K562 (cell line): Measurements from ENCODE around the gene CEP41. TPM values are rescaled to one million over a fixed set of nuclear protein-coding genes. Genes with fewer than 3 reads are reported as not detected.

ENCODE experiments used
- ATAC-seq: fragments of 200-7000 bp; cut with Tn5 transposase; 3 replicates; pipeline ENCODE4 v1.9.1; 2020; ENCODE audit warnings: moderate library complexity
- BruUV-seq: library from RNA; stranded (reverse); fragments of 400-500 nt; replicated peaks from 2 replicates; lab custom pipeline; 2021; lab: Mats Ljungman, UMichigan
- CTCF ChIA-PET: fragments of 300-600 bp; formaldehyde crosslinking; extraction: SDS; loops from one replicate; lab custom pipeline; 2021; ENCODE audit warnings: low intra/inter-chr PET ratio; lab: Yijun Ruan, JAX
- POLR2A ChIA-PET: fragments of 300-600, 350-650 bp; sonication (Branson Sonifier 250); formaldehyde crosslinking; extraction: SDS; loops from one replicate; lab custom pipeline; 2021; ENCODE audit warnings: antibody characterized with exemption, inconsistent platforms; lab: Yijun Ruan, JAX
- DNase-seq, 4 experiments: peaks; one replicate each; pipeline versions ENCODE4 v3.0.0 to v3.0.0-alpha.2; 2011 to 2018; ENCODE audit warnings: low spot score in 3 of 4, mixed read lengths in 3 of 4; ENCODE audit errors: extremely low read depth in 1 of 4
- FAIRE-seq: peaks from 2 replicates; lab custom pipeline; 2011; peaks lifted over from hg19 to GRCh38; lab: Jason Lieb, UNC
- H2AFZ ChIP-seq: 2 replicates; pipeline ENCODE4 v1.6.0; 2011; ENCODE audit warnings: low read depth, low read length, control low read depth, inconsistent platforms
- H3K27ac ChIP-seq: fragments of 200-600 bp; 3 replicates; pipeline ENCODE4 v1.8.0; 2011; ENCODE audit warnings: low read depth, mild to moderate bottlenecking, control low read depth, inconsistent platforms, low read length, moderate library complexity, mixed read lengths; ENCODE audit errors: extremely low read depth
- H3K27me3 ChIP-seq, 2 experiments: fragments of 300-600 bp in 1 of 2; 2 replicates in 1 of 2; 3 replicates in 1 of 2; pipeline versions ENCODE4 v1.6.0 to v1.8.0; 2011; ENCODE audit warnings: inconsistent platforms in 2 of 2, low read length in 2 of 2, mild to moderate bottlenecking in 1 of 2, mixed read lengths in 1 of 2, moderate library complexity in 1 of 2; ENCODE audit not compliant: control insufficient read depth in 2 of 2, insufficient read depth in 2 of 2
- H3K36me3 ChIP-seq: fragments of 300-600 bp; 3 replicates; pipeline ENCODE4 v1.8.0; 2011; ENCODE audit warnings: mild to moderate bottlenecking, low read length, inconsistent platforms; ENCODE audit not compliant: control insufficient read depth, insufficient read depth
- H3K4me1 ChIP-seq, 2 experiments: fragments of 200-600 bp in 1 of 2; replicated peaks in 1 of 2; 2 replicates in 1 of 2; 3 replicates in 1 of 2; pipeline versions ENCODE4 v1.5.1 to v1.8.0; 2011; ENCODE audit warnings: inconsistent platforms in 2 of 2, low read length in 2 of 2, mild to moderate bottlenecking in 1 of 2, mixed read lengths in 1 of 2, moderate library complexity in 1 of 2; ENCODE audit not compliant: control insufficient read depth in 2 of 2, insufficient read depth in 2 of 2
- H3K4me2 ChIP-seq: 2 replicates; pipeline ENCODE4 v1.6.1; 2011; ENCODE audit warnings: low read length, control low read depth, inconsistent platforms, mixed read lengths; ENCODE audit not compliant: insufficient read depth
- H3K4me3 ChIP-seq: fragments of 200-600 bp; sonication (generic), shearing (Covaris generic); 2 replicates; pipeline ENCODE4 v1.5.1; 2016; ENCODE audit warnings: control low read depth, inconsistent platforms
- H3K79me2 ChIP-seq: fragments of 200-600 bp; 3 replicates; pipeline ENCODE4 v1.8.0; 2011; ENCODE audit warnings: low read length, inconsistent platforms; ENCODE audit not compliant: control insufficient read depth, insufficient read depth
- H3K9ac ChIP-seq, 2 experiments: 2 replicates each; pipeline versions ENCODE4 v1.6.0 to v1.6.1; 2011; ENCODE audit warnings: low read depth in 2 of 2, low read length in 2 of 2, control low read depth in 1 of 2, inconsistent platforms in 1 of 2, mild to moderate bottlenecking in 1 of 2, mixed read lengths in 1 of 2; ENCODE audit not compliant: insufficient read depth in 1 of 2
- H3K9me1 ChIP-seq: one replicate; pipeline ENCODE4 v1.6.0; 2011; ENCODE audit warnings: inconsistent platforms, mild to moderate bottlenecking, low read length, moderate library complexity; ENCODE audit not compliant: control insufficient read depth, insufficient read depth
- H3K9me3 ChIP-seq: replicated peaks from 2 replicates; pipeline ENCODE4 v1.5.1; 2011; ENCODE audit warnings: low read depth, low read length, inconsistent platforms; ENCODE audit not compliant: control insufficient read depth, insufficient read depth
- H4K20me1 ChIP-seq: replicated peaks from 2 replicates; pipeline ENCODE4 v1.6.1; 2011; ENCODE audit warnings: low read length, inconsistent platforms, mixed read lengths; ENCODE audit not compliant: control insufficient read depth, insufficient read depth
- FIP1L1 ChIP-seq: fragments of 200-400 bp; formaldehyde crosslinking; IDR thresholded peaks from 2 replicates; pipeline ENCODE4 v1.6.1; 2018; ENCODE audit warnings: mild to moderate bottlenecking, low read depth, low read length; ENCODE audit not compliant: poor library complexity, severe bottlenecking
- GTF2A2 ChIP-seq: IDR thresholded peaks from 2 replicates; pipeline ENCODE4 v1.6.1; 2016; ENCODE audit warnings: mild to moderate bottlenecking, missing genetic modification characterization, missing compliant biosample characterization
- HDAC2 ChIP-seq: fragments of 450-650 bp; IDR thresholded peaks from 2 replicates; pipeline ENCODE4 v1.6.1; 2016; ENCODE audit warnings: mild to moderate bottlenecking
- LCOR ChIP-seq: sonication (generic); formaldehyde crosslinking; IDR thresholded peaks from 2 replicates; pipeline ENCODE4 v1.8.0; 2022; ENCODE audit warnings: mild to moderate bottlenecking, missing genetic modification reagents
- MAFG ChIP-seq: fragments of 450-650 bp; conservative IDR thresholded peaks from 2 replicates; pipeline ENCODE4 v1.6.1; 2016; ENCODE audit warnings: missing genetic modification characterization, missing compliant biosample characterization
- PTBP1 ChIP-seq: fragments of 200-400 bp; formaldehyde crosslinking; IDR thresholded peaks from 2 replicates; pipeline ENCODE4 v1.6.1; 2017; ENCODE audit warnings: low read depth, low read length
- SUPT5H ChIP-seq: fragments of 450-650 bp; IDR thresholded peaks from 2 replicates; pipeline ENCODE4 v1.6.1; 2016
- TFAM ChIP-seq: fragments of 250-450 bp; sonication (Bioruptor Pico); conservative IDR thresholded peaks from 2 replicates; pipeline ENCODE4 v1.5.0; 2021; ENCODE audit warnings: mild to moderate bottlenecking, moderate library complexity
- ZBTB40 ChIP-seq, 2 experiments: fragments of 450-650 bp in 1 of 2; sonication (generic) in 1 of 2; formaldehyde crosslinking in 1 of 2; IDR thresholded peaks; 2 replicates each; pipeline versions ENCODE4 v1.7.1 to v1.9.0; 2016 to 2022; ENCODE audit warnings: inconsistent platforms in 1 of 2, mild to moderate bottlenecking in 1 of 2, missing genetic modification reagents in 1 of 2
- ZNF75A ChIP-seq: fragments of 450-650 bp; formaldehyde crosslinking; IDR thresholded peaks from 2 replicates; pipeline ENCODE4 v1.4.0; 2020; ENCODE audit warnings: mild to moderate bottlenecking
- ZNF764 ChIP-seq: fragments of 250-450 bp; sonication (Bioruptor Pico); IDR thresholded peaks from 2 replicates; pipeline ENCODE4 v1.4.0; 2020; ENCODE audit warnings: low read depth, mild to moderate bottlenecking, moderate library complexity
- WGBS: fragments of 100-300 bp; shearing (Covaris generic); methylation state at CpG from one replicate; pipeline ENCODE4 v1.1.6; 2016; ENCODE audit warnings: low coverage, mixed read lengths; ENCODE audit not compliant: insufficient coverage; ENCODE audit errors: missing lambda C conversion rate; 5-methylcytosine and 5-hydroxymethylcytosine counted together
- in situ Hi-C: fragments of 300-500 bp; cut with MboI; formaldehyde crosslinking; loops from 4 replicates; pipeline ENCODE4 v1.15.0; 2018; ENCODE audit warnings: inconsistent platforms, mixed read lengths
- intact Hi-C: fragments of 100-400 bp; cut with micrococcal nuclease; formaldehyde crosslinking; loops from 2 replicates; pipeline ENCODE4 v1.14.2; 2022
- polyA plus RNA-seq, 8 experiments: library from polyadenylated mRNA; depleted of rRNA in 4 of 8; stranded (reverse) in 5 of 8; unstranded in 3 of 8; fragments of >200 nt; fragmentation: Nextera tagmentation in 2 of 8; fragmentation: Illumina TruSeq in 1 of 8; extraction: Ambion mirVana in 2 of 8; extraction: Trizol in 1 of 8; gene quantifications; 2 replicates each; pipeline versions ENCODE4 v1.2.1 to v1.2.3, GENCODE V29; 2011 to 2014; ENCODE audit warnings: inconsistent platforms in 1 of 8, missing spikeins in 1 of 8
- total RNA-seq, 7 experiments: library from RNA; depleted of rRNA in 6 of 7; stranded (reverse); fragments of >200 nt in 6 of 7; fragmentation: Illumina TruSeq in 2 of 7; extraction: Trizol in 2 of 7; gene quantifications; 2 replicates each; pipeline versions ENCODE4 v1.2.1 to v1.2.3, GENCODE V29; 2011 to 2021; ENCODE audit warnings: low replicate concordance in 1 of 7

The CEP41 gene
- total and polyA plus RNA-seq, 9 of the 15 experiments (the other 6 are each of a cell fraction or from before 2014, with no cell fraction given): 1.5 to 15.5 (median 6.4) TPM

GRCh38 chr7:130356876-130357611 is 83.8 kb downstream of the CEP41 start:
- Histone ChIP-seq H3K36me3 (no peaks in the 10 kb centered on the region), H3K4me2 (no peak overlapping the region), H3K4me3 (no peak overlapping the region), H3K9ac (no peak overlapping the region), H3K9me1 (no peaks in the 10 kb centered on the region), H3K27ac (no peak overlapping the region), H3K9me3 (peaks cover 5% of the 10 kb centered on the region; the same call in 1 of the 2 replicates), H2AFZ (no peak overlapping the region), H3K79me2 (no peaks in the 10 kb centered on the region), H3K4me1 (no peaks in the 10 kb centered on the region; a peak in 1 of 5 replicates), H4K20me1 (no peaks in the 10 kb centered on the region), H3K27me3 (peaks cover 8 to 48% of the 10 kb centered on the region in 2 experiments; a peak in 4 of 5 replicates)
- in situ Hi-C loops: no loop called here
- FAIRE-seq (peak; percentile 6), DNase-seq (peak in 2 of 4 experiments; percentile 55 to 56), ATAC-seq (peak; percentile 74)
- no TSS peak for BruUV-seq
- ChIA-PET POLR2A (interaction anchor here (1.2 to 1.9 kb wide), 2 partner anchors 8 to 12 kb away, joined by 5 to 8 read pairs; partner anchors contain the start of gene CPA5), CTCF (interaction anchor here (0.6 kb wide), 1 partner anchor 1720 kb away, joined by 4 read pairs; no protein-coding TSS in a partner anchor)
- intact Hi-C loops: no loop called here
- 21% methylated on average over 16 of the region's 16 CpGs for WGBS
- TF ChIP-seq GTF2A2 (tag) (no peak), LCOR (CRISPR knock-in tag) (no peak), PTBP1 (no peak), SUPT5H (no peak), HDAC2 (no peak), MAFG (tag) (no peak), ZBTB40 (IDR thresholded peaks at IDR 0.05) (no peak), ZBTB40 (CRISPR knock-in tag; IDR thresholded peaks at IDR 0.05) (no peak), ZNF764 (CRISPR knock-in tag) (no peak), FIP1L1 (no peak), ZNF75A (CRISPR knock-in tag) (no peak), TFAM (CRISPR knock-in tag) (no peak)
